Kidney (tissue), 14 donors: ENCODE results near the gene KLKB1. TPM values are rescaled to one million over a fixed set of nuclear protein-coding genes. Genes with fewer than 3 reads are reported as not detected.

Source experiments
- DNase-seq, 5 donors: peaks; one replicate each; pipeline ENCODE4 v3.0.0-alpha.2; 2013 to 2020
- FAIRE-seq: peaks from 2 replicates; lab custom pipeline; 2012; peaks lifted over from hg19 to GRCh38; lab: Jason Lieb, UNC
- H3K27ac ChIP-seq, 2 donors: one replicate each; pipeline ENCODE4 v1.7.0; 2013; ENCODE audit warnings: low read depth in 2 of 2, low read length in 2 of 2, inconsistent platforms in 1 of 2
- H3K27me3 ChIP-seq: one replicate; pipeline ENCODE4 v1.7.1; 2013; ENCODE audit warnings: low read length, inconsistent platforms; ENCODE audit not compliant: control insufficient read depth, insufficient read depth
- H3K36me3 ChIP-seq, 3 donors: one replicate each; pipeline versions ENCODE4 v1.7.0 to v1.7.1; 2013; ENCODE audit warnings: low read length in 3 of 3, control low read depth in 1 of 3, inconsistent platforms in 1 of 3; ENCODE audit not compliant: insufficient read depth in 3 of 3, control insufficient read depth in 2 of 3
- H3K4me1 ChIP-seq, 3 donors: one replicate each; pipeline versions ENCODE4 v1.7.0 to v1.7.1; 2013; ENCODE audit warnings: low read length in 3 of 3, inconsistent platforms in 1 of 3, low read depth in 1 of 3; ENCODE audit not compliant: control insufficient read depth in 2 of 3, insufficient read depth in 2 of 3
- H3K4me3 ChIP-seq, 3 donors: one replicate each; pipeline versions ENCODE4 v1.7.0 to v1.8.1; 2013; ENCODE audit warnings: low read length in 3 of 3, control low read depth in 1 of 3, inconsistent platforms in 1 of 3
- H3K9ac ChIP-seq, 3 donors: one replicate each; pipeline versions ENCODE4 v1.7.0 to v1.7.1; 2013; ENCODE audit warnings: low read length in 3 of 3, control low read depth in 1 of 3, inconsistent platforms in 1 of 3
- H3K9me3 ChIP-seq, 3 donors: one replicate each; pipeline versions ENCODE4 v1.7.0 to v1.7.1; 2013; ENCODE audit warnings: low read length in 3 of 3, control low read depth in 1 of 3, inconsistent platforms in 1 of 3; ENCODE audit not compliant: control insufficient read depth in 2 of 3, insufficient read depth in 1 of 3
- intact Hi-C: fragments of 100-400 bp; cut with DNase I; formaldehyde crosslinking; loops from one replicate; pipeline ENCODE4 v1.11.1; 2022
- polyA plus RNA-seq: library from polyadenylated mRNA; stranded (reverse); fragments of 350-450 nt; fragmentation: Illumina TruSeq; extraction: RNeasy Lipid Tissue Mini Kit (QIAGEN cat#74804); gene quantifications from one replicate; pipeline ENCODE4 v1.2.3, GENCODE V29; 2014; ENCODE audit warnings: low read depth, low replicate concordance; ENCODE audit not compliant: insufficient read depth
- total RNA-seq: library from RNA; stranded (reverse); fragmentation: NEBNext Ultra II Directional; extraction: Animal tissue kit (Norgen Biotek cat#: 25700); gene quantifications from one replicate; pipeline ENCODE4 v1.2.1, GENCODE V29; 2021
- TF ChIP-seq, protein P1 (sequence below): IDR thresholded peaks from 3 replicates; pipeline ENCODE4 v1.5.1; 2012; ENCODE audit warnings: mild to moderate bottlenecking, moderate library complexity, borderline replicate concordance; ENCODE audit not compliant: insufficient read depth; ENCODE audit errors: extremely low read depth
- donor health status: control.
- donor health status: control.
- donor health status: control.
- donor health status: control.
- donor health status: control.
- donor health status: DM: yes; HTN: yes; CAD: no.
- donor health status: Normal renal cell carcinoma (clear cell type).

The KLKB1 gene
- total and polyA plus RNA-seq, 2 donors from 2014 or later = 2.1 to 5.7 TPM

DNA sequence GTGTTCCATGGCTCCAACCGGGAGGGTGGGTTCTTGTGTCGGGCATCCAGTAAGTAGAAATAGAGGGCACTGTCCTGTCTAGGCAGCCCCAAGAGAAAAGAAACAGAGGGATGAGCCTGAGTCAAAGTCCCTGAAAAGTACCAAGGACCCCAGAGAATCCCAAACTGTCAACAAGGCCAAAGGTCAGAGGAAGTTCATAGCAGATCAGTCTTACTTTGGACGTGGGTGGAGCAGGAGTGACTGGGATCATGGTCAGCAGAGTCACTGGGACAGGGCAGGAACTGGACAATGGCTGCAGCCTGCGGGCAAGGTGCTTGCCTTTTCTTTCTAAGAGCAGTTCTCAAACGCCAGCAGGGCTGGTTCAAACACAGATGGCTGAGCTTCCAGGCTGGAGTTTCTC, 56.0 kb downstream of the KLKB1 start:
- TF ChIP-seq, protein P1, sequence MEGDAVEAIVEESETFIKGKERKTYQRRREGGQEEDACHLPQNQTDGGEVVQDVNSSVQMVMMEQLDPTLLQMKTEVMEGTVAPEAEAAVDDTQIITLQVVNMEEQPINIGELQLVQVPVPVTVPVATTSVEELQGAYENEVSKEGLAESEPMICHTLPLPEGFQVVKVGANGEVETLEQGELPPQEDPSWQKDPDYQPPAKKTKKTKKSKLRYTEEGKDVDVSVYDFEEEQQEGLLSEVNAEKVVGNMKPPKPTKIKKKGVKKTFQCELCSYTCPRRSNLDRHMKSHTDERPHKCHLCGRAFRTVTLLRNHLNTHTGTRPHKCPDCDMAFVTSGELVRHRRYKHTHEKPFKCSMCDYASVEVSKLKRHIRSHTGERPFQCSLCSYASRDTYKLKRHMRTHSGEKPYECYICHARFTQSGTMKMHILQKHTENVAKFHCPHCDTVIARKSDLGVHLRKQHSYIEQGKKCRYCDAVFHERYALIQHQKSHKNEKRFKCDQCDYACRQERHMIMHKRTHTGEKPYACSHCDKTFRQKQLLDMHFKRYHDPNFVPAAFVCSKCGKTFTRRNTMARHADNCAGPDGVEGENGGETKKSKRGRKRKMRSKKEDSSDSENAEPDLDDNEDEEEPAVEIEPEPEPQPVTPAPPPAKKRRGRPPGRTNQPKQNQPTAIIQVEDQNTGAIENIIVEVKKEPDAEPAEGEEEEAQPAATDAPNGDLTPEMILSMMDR = no peak
- no peak overlapping the region for H3K9ac ChIP-seq
- FAIRE-seq = no peak
- no peak overlapping the region for H3K27ac ChIP-seq
- H3K27me3 ChIP-seq = no peaks in the 10 kb centered on the region
- DNase-seq = no peak
- H3K4me3 ChIP-seq = no peak overlapping the region
- H3K9me3 ChIP-seq = no peaks in the 10 kb centered on the region
- H3K36me3 ChIP-seq = no peaks in the 10 kb centered on the region
- H3K4me1 ChIP-seq = no peaks in the 10 kb centered on the region
- intact Hi-C loops = no loop called here

DNA sequence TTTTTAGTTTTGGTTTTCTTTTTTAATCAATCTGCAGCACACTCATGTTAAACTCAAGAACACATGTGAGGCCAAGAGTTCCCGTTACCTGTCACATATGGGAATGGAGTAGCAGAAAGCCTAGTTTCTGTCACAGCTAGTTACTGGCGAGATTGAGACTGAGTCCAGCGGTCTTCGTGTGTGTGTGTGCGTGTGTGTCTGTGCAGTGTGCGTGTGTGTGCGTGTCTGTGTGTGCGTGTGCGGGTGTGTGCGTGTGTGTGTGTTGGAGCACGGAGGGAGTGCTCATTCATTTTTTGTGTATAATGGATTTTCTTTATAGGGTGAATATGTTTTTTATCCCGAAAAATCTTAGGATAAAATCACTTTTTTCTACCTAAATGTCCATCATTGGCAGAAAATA, 57.8 kb downstream of the KLKB1 start:
- H3K4me3 ChIP-seq = no peak overlapping the region
- no peaks in the 10 kb centered on the region for H3K9me3 ChIP-seq
- TF ChIP-seq, protein P1 = no peak
- no peak overlapping the region for H3K9ac ChIP-seq
- FAIRE-seq (no peak), DNase-seq (no peak)
- no peaks in the 10 kb centered on the region for H3K4me1 ChIP-seq
- H3K27ac ChIP-seq = no peak overlapping the region
- H3K36me3 ChIP-seq = no peaks in the 10 kb centered on the region
- intact Hi-C loops = no loop called here
- no peaks in the 10 kb centered on the region for H3K27me3 ChIP-seq

DNA sequence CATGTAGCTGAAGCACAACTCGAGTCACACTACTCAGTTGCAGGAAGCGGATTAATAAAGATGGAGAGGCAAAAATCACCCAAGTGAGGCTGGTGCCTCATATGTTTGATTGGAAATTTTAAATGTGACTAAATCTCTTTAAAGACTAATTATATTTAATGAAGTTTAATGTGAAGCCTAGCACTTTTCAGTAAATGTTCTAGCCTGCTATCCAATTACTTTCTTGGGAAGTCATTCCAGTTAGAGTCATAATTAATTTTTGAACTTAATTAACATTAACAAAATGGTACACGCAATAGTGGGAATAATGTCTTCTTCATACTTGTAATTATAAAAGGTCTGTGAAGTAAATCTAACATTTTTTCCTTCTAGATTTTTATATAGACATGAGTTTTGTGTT, 59.3 kb downstream of the KLKB1 start:
- DNase-seq (no peak), FAIRE-seq (no peak)
- no peak overlapping the region for H3K27ac ChIP-seq
- no peaks in the 10 kb centered on the region for H3K36me3 ChIP-seq
- no peak overlapping the region for H3K4me3 ChIP-seq
- no peaks in the 10 kb centered on the region for H3K4me1 ChIP-seq
- no peak overlapping the region for H3K9ac ChIP-seq
- H3K9me3 ChIP-seq = no peaks in the 10 kb centered on the region
- intact Hi-C loops = no loop called here
- TF ChIP-seq, protein P1 = no peak
- H3K27me3 ChIP-seq = no peaks in the 10 kb centered on the region

DNA sequence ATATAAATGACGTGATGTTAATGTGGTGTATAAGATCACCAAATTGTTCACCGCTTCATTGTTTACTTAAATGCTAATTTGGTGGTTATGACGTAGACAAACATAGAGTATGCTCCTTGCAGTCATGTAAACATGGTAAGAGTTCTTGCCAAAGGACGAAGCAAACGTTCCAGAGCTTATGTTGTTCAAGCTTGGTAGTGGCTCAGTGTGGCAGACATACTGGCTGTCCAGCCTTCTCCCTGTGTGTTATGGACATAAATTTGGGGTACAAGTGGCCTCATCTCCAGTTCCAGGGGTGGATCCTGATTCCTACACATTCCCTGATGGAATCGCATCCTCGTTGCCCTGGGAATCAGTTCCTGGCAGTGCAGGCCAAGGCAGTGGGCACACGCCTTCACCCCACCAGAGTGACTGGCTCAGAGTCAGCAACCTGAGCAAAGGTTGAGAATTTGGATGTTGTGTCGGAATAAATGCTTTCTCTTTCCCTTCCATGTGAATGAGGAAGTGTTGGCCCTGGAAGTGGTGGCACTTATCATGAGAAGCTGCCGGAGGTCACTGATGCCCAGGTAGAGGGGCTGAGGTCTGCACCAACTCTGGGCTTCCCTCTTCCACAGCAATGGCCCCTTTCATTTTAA, 64.1 kb downstream of the KLKB1 start:
- Histone ChIP-seq H3K27me3 (no peaks in the 10 kb centered on the region), H3K9ac (no peak overlapping the region), H3K27ac (no peak overlapping the region), H3K4me1 (no peaks in the 10 kb centered on the region), H3K4me3 (no peak overlapping the region), H3K36me3 (no peaks in the 10 kb centered on the region), H3K9me3 (no peaks in the 10 kb centered on the region)
- TF ChIP-seq, protein P1 = no peak
- DNase-seq = no peak
- intact Hi-C loops = no loop called here
- FAIRE-seq = no peak
